Activated naive CD8-positive, alpha-beta T cell treated with anti-CD3 and anti-CD28 coated beads, Interleukin-2, amount 10 ng/mL, durations not matched to agents 7 days and 5 days (primary cell): ENCODE measurements around the gene ERO1B. TPM values are rescaled to one million over a fixed set of nuclear protein-coding genes. Genes with fewer than 3 reads are reported as not detected.
"Not testable (repeated sequence)": the region's sequence is repeated elsewhere in the genome, so short reads cannot be mapped to it uniquely, and the experiment has no call there.

Experiments
- ATAC-seq: fragments of 150-1000 bp; cut with Tn5 transposase; one replicate; pipeline ENCODE4 v1.10.0; 2021; ENCODE audit warnings: low read depth, moderate library complexity
- POLR2A ChIA-PET: fragments of 350-600 bp; sonication (Branson Sonifier 250); formaldehyde crosslinking; loops from one replicate; lab custom pipeline; 2021; ENCODE audit warnings: antibody characterized with exemption; lab: Charles Lee
- DNase-seq: peaks from one replicate; pipeline ENCODE4 v3.0.0; 2021
- H3K27ac Mint-ChIP-seq: one replicate; pipeline ENCODE4 v1.8.0; 2022; ENCODE audit warnings: mild to moderate bottlenecking, mixed read lengths
- H3K27me3 Mint-ChIP-seq: one replicate; pipeline ENCODE4 v1.8.0; 2022; ENCODE audit warnings: mild to moderate bottlenecking, moderate library complexity, mixed read lengths
- H3K36me3 Mint-ChIP-seq: one replicate; pipeline ENCODE4 v1.8.0; 2021; ENCODE audit warnings: mild to moderate bottlenecking, mixed read lengths
- H3K4me1 Mint-ChIP-seq: one replicate; pipeline ENCODE4 v1.8.0; 2021; ENCODE audit warnings: mixed read lengths
- H3K4me3 Mint-ChIP-seq: one replicate; pipeline ENCODE4 v1.8.0; 2022; ENCODE audit warnings: mild to moderate bottlenecking, moderate library complexity, mixed read lengths
- H3K9me3 Mint-ChIP-seq: one replicate; pipeline ENCODE4 v1.8.0; 2021; ENCODE audit warnings: mixed read lengths
- total RNA-seq, 2 experiments: library from RNA; stranded (reverse); gene quantifications; one replicate each; pipeline ENCODE4 v1.2.3, GENCODE V29; 2021

Gene ERO1B
- total RNA-seq, 2 experiments from 2014 or later: 8.9 to 9.3 TPM

DNA sequence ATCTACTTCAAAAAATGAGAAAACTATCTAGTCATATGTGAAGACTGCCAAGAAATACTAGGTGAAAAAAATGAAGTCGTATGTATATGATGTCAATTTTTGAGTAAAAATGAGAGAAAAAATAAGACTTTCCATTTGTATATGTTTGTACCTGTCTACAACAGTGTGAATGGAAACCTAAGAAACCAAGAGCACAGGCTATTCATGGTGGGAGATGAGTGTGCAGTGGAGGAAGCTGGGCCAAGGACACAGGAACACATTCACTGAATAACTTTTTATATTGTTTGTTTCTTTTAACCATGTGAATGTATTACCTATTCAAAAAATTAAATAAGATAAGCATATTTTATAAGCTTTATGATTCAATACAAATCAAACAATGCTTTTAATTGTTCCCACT, 67.0 kb downstream of the ERO1B start:
- no peak for ATAC-seq
- POLR2A ChIA-PET: no interaction called here
- no peak overlapping the region for H3K4me3 Mint-ChIP-seq

DNA sequence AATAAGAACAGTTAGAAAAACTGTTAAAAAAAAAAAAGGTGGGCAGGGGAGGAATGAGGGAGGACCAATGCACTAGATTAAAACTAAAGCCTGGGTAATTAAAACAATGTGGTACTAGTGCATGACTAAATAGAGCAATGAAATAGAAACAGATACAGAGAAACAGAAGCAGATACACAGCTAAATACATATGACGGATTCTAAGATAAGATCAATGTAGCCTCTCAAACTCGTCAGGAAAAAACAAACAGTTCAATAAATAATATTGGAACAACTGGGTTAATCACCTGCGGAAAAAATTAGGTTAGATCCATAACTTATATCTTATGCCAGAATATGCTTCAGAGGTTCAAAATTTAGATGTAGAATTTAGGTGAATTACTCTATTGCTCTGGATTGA, 68.2 kb downstream of the ERO1B start:
- H3K27me3 Mint-ChIP-seq: no peaks in the 10 kb centered on the region
- H3K36me3 Mint-ChIP-seq: peaks cover 4% of the 10 kb centered on the region
- H3K27ac Mint-ChIP-seq: no peak overlapping the region
- POLR2A ChIA-PET: no interaction called here
- no peaks in the 10 kb centered on the region for H3K4me1 Mint-ChIP-seq
- no peaks in the 10 kb centered on the region for H3K9me3 Mint-ChIP-seq
- DNase-seq (no peak), ATAC-seq (no peak)
- H3K4me3 Mint-ChIP-seq: no peak overlapping the region

More for the DNA sequence above, 67.0 kb downstream of the ERO1B start:
- no peak overlapping the region for H3K27ac Mint-ChIP-seq
- H3K4me1 Mint-ChIP-seq: no peaks in the 10 kb centered on the region
- H3K9me3 Mint-ChIP-seq: no peaks in the 10 kb centered on the region
- H3K36me3 Mint-ChIP-seq: peaks cover 4% of the 10 kb centered on the region
- no peaks in the 10 kb centered on the region for H3K27me3 Mint-ChIP-seq
- no peak for DNase-seq

DNA sequence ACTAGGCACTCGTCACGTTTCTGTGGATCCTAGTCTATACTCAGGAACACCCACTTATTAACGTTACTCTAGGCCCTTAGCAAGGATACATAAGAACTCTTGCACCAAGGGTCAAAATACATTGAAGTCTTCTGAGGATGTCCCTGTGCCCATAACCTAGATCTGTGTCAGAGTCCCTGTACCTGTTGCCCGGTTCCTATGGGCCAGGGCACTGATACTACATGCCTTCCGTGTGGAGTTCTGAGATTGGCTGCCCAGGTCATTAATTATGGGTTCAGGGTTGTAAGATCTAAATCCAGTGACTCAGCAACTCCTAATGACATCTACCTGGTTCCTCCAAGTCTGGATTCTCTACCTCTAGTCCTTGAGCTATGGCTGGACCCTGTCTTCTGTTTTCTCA, 69.9 kb downstream of the ERO1B start:
- no peak for ATAC-seq
- no peak overlapping the region for H3K27ac Mint-ChIP-seq
- H3K4me3 Mint-ChIP-seq: no peak overlapping the region
- H3K36me3 Mint-ChIP-seq: peaks cover 8% of the 10 kb centered on the region
- no peak for DNase-seq
- no peaks in the 10 kb centered on the region for H3K27me3 Mint-ChIP-seq
- POLR2A ChIA-PET: no interaction called here
- H3K9me3 Mint-ChIP-seq: no peaks in the 10 kb centered on the region
- H3K4me1 Mint-ChIP-seq: no peaks in the 10 kb centered on the region

DNA sequence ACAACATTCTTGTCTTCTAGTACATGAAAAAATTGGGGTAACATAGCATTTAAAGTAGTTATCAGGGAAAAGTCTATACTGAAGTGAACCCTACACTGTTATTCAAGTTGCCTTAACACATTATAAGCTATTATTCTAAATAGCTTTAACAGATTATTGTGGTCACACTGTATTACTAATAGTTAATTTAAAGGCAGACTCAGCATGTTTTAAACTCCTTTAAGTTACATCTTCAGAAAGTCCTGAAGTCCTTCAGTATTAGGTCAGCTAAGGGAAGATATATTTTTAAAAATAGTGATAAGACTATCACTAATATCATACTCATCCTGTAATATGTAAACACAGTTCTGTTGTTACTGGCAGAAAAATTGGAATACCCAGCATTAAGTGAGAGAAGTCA, 72.0 kb downstream of the ERO1B start:
- POLR2A ChIA-PET: no interaction called here
- H3K27ac Mint-ChIP-seq: no peak overlapping the region
- H3K27me3 Mint-ChIP-seq: no peaks in the 10 kb centered on the region
- H3K4me3 Mint-ChIP-seq: no peak overlapping the region
- ATAC-seq (no peak), DNase-seq (no peak)
- no peaks in the 10 kb centered on the region for H3K4me1 Mint-ChIP-seq
- peaks cover 17% of the 10 kb centered on the region for H3K36me3 Mint-ChIP-seq
- H3K9me3 Mint-ChIP-seq: no peaks in the 10 kb centered on the region

DNA sequence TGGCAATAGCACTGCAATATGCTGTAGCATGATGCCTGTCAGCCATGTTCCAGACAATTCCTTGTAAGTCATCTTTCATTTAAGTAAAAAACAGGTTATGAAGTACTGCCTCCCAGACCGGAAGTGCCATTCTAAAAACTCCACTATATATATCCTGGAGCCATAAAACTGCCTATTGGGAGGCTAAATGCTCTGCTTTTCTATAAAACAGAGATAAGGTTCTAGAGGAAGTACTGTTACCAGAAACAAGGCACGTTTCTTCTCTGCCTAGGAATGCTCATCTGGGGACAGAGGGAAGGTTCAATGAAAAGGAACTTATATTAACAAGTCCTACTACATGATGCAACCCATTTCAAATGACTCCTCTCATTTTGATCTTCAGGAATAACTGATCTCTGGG, 72.6 kb downstream of the ERO1B start:
- Mint-ChIP-seq H3K4me1 (no peaks in the 10 kb centered on the region), H3K4me3 (no peak overlapping the region), H3K27me3 (no peaks in the 10 kb centered on the region), H3K27ac (no peak overlapping the region), H3K9me3 (no peaks in the 10 kb centered on the region), H3K36me3 (peaks cover 22% of the 10 kb centered on the region)
- POLR2A ChIA-PET: no interaction called here
- DNase-seq (no peak), ATAC-seq (no peak)

DNA sequence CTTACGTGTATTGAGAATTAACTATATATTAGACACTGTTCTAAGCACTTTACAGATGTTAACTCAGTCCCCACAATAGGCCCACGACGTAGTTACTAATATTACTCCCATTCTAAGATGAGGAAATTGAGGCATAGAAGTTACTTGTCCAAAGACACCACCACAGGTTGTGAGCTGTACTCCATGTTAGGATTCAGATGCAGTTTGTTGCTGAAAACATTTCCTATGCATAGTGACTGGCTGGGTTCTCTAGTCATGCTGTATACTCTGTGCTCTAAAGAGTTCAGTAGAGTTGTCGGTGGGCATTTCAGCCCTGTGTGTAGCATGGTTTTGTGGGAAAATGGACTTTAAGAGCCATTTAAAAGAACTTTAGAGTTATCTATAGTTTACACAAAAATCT, 74.2 kb downstream of the ERO1B start:
- no peak for ATAC-seq
- POLR2A ChIA-PET: no interaction called here
- H3K36me3 Mint-ChIP-seq: peaks cover 34% of the 10 kb centered on the region
- H3K4me1 Mint-ChIP-seq: no peaks in the 10 kb centered on the region
- no peak overlapping the region for H3K4me3 Mint-ChIP-seq
- no peak overlapping the region for H3K27ac Mint-ChIP-seq
- H3K27me3 Mint-ChIP-seq: no peaks in the 10 kb centered on the region
- no peak for DNase-seq
- peaks cover 8% of the 10 kb centered on the region for H3K9me3 Mint-ChIP-seq

DNA sequence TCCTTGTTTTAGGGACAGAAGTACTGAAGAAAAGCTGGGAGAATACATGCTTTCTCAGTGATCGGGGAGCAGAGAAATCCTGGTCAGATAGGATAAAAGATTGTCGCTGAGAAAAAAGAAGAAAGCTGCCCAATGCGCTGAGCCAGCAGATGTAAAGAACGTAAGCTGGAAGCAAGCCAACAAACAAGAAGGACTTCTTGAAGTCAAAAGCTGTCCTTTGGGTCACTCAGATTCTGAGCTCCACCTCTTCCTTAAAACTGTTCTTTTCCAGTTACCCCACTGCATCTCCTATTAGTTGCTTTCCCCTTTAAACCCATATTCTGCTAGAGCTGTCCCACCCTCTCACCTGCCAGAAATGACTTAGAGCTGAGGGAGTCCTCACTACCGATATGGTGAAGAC, 74.6 kb downstream of the ERO1B start:
- Mint-ChIP-seq H3K4me1 (no peaks in the 10 kb centered on the region), H3K4me3 (no peak overlapping the region), H3K36me3 (peaks cover 35% of the 10 kb centered on the region), H3K27me3 (no peaks in the 10 kb centered on the region), H3K27ac (no peak overlapping the region), H3K9me3 (peaks cover 13% of the 10 kb centered on the region)
- ATAC-seq (no peak), DNase-seq (no peak)
- POLR2A ChIA-PET: no interaction called here

DNA sequence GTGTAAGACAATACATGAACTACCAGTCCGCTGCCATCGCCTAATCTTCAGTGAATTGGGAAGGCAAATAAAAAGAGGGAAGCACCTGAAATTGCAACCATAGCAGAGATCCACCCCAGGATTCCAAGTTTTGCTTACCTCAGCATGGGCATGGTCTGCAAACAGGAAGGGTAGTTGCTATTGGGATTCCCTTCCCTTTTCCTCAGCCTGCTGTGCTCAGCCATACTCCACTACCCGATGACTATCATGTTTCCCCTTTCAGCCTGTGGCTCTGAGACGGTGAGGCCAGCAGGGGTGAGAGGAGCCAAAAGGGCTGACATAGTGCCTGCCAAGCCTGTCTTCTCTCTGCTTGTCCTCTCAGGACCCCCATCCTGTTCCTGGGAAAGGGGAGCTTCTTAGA, 75.2 kb downstream of the ERO1B start:
- ATAC-seq (no peak), DNase-seq (no peak)
- Mint-ChIP-seq H3K36me3 (peaks cover 38% of the 10 kb centered on the region), H3K27ac (no peak overlapping the region), H3K27me3 (no peaks in the 10 kb centered on the region), H3K4me3 (no peak overlapping the region), H3K9me3 (peaks cover 16% of the 10 kb centered on the region), H3K4me1 (no peaks in the 10 kb centered on the region)
- POLR2A ChIA-PET: no interaction called here

DNA sequence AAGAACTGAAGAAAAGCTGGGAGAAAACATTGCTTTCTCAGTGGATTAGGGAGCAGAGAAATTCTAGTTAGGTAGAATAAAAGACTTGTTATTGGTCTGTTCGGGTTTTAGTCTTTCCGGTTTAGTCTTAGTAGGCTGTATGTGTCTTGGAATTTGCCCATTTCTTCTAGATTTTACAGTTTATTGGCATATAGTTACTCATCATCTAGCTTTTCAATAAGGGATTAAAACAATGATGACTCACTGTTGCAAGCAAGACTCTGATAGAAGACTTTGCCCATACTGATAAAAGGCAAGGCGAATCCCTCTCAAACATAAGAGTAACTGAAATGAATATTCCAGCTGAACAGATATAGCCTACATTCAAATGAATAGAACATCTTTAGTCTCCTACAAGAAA, 77.1 kb downstream of the ERO1B start:
- Mint-ChIP-seq H3K4me1 (no peaks in the 10 kb centered on the region), H3K4me3 (no peak overlapping the region), H3K36me3 (peaks cover 48% of the 10 kb centered on the region), H3K9me3 (peaks cover 29% of the 10 kb centered on the region), H3K27ac (no peak overlapping the region), H3K27me3 (no peaks in the 10 kb centered on the region)
- DNase-seq (no peak), ATAC-seq (no peak)
- POLR2A ChIA-PET: no interaction called here

DNA sequence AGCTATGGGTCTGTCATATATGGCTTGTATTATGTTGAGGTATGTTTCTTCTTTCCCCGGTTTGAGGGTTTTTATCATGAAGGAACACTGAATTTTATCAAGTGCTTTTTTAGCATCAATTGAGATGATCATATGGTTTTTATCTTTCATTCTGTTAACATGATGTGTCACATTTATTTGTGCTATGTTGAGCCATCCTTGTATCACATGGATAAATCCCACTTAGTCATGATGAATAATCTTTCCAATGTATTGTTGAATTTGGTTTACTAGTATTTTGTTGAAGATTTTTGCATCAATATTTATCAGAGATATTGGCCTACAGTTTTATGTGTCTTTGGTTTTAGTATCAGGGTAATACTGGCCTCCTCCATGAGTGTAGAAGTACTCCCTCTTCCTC, 77.7 kb downstream of the ERO1B start:
- H3K9me3 Mint-ChIP-seq: peaks cover 33% of the 10 kb centered on the region
- DNase-seq (no peak), ATAC-seq (no peak)
- H3K4me1 Mint-ChIP-seq: no peaks in the 10 kb centered on the region
- H3K4me3 Mint-ChIP-seq: no peak overlapping the region
- POLR2A ChIA-PET: no interaction called here
- H3K36me3 Mint-ChIP-seq: peaks cover 51% of the 10 kb centered on the region
- no peak overlapping the region for H3K27ac Mint-ChIP-seq
- H3K27me3 Mint-ChIP-seq: no peaks in the 10 kb centered on the region

DNA sequence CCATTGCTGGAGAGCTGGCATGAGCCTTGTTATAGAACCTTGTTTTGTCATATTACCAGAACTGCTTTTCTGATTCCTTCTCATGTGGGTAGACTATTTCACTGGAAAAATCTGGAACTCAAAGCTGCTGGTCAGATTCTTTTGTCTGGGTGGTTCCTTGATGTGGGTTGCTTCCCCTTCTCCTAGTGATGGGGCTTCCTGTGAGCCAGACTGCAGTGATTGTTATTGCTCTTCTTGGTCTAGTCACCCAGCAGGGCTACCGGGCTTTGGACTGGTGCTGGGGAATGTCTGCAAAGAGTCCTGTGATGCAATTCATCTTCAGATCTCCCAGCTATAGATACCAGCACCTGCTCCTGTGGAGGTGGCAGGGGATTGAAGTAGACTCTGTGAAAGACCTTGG, 80.0 kb downstream of the ERO1B start:
- Mint-ChIP-seq H3K9me3 (peaks cover 40% of the 10 kb centered on the region), H3K4me3 (no peak overlapping the region)

DNA sequence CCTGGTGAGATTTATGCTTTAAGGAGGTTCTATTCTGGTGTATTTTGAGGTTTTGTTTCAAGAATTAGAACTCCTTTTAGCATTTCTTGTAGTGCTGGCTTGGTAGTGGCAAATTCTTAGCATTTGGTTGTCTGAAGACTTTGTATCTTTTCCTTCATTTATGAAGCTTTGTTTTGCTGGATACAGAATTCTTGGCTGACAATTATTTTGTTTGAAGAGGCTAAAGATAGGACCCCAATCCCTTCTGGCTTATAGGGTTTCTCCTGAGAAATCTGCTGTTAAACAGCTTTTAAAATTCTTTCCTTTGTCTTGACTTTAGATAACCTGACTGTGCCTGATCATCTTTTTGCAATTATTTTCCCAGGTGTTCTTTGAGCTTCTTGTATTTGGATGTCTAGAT, 80.8 kb downstream of the ERO1B start:
- Mint-ChIP-seq H3K9me3 (peaks cover 41% of the 10 kb centered on the region), H3K36me3 (peaks cover 57% of the 10 kb centered on the region)

More for the DNA sequence above, 80.0 kb downstream of the ERO1B start:
- ATAC-seq: no peak
- H3K4me1 Mint-ChIP-seq: no peaks in the 10 kb centered on the region
- DNase-seq: no peak
- POLR2A ChIA-PET: no interaction called here
- H3K27me3 Mint-ChIP-seq: no peaks in the 10 kb centered on the region
- no peak overlapping the region for H3K27ac Mint-ChIP-seq
- H3K36me3 Mint-ChIP-seq: peaks cover 60% of the 10 kb centered on the region

DNA sequence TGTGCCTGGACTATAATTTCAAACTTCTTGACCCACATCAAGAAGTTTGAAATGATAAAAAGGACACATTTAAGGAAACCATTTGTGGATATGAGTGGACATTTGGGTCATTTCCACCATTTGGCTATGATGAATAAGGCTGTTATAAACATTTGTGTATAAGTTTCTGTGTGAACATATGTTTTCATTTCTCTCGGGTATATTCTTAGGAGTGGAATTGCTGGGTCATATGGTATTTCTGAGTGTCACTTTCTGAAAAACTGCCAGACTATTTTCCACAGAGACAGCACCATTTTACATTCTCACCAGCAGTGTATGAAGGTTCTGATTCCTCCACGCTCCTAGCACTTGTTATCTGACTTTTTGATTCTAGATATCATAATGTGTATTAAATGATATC, 88.6 kb downstream of the ERO1B start:
- POLR2A ChIA-PET: no interaction called here
- DNase-seq (no peak), ATAC-seq (no peak)
- H3K36me3 Mint-ChIP-seq: peaks cover 47% of the 10 kb centered on the region
- H3K27ac Mint-ChIP-seq: no peak overlapping the region
- no peaks in the 10 kb centered on the region for H3K27me3 Mint-ChIP-seq
- no peaks in the 10 kb centered on the region for H3K4me1 Mint-ChIP-seq
- H3K9me3 Mint-ChIP-seq: peaks cover 18% of the 10 kb centered on the region
- H3K4me3 Mint-ChIP-seq: no peak overlapping the region

More for the DNA sequence above, 80.8 kb downstream of the ERO1B start:
- POLR2A ChIA-PET: no interaction called here
- Mint-ChIP-seq H3K27ac (no peak overlapping the region), H3K27me3 (no peaks in the 10 kb centered on the region), H3K4me1 (no peaks in the 10 kb centered on the region), H3K4me3 (no peak overlapping the region)
- ATAC-seq (no peak), DNase-seq (no peak)

DNA sequence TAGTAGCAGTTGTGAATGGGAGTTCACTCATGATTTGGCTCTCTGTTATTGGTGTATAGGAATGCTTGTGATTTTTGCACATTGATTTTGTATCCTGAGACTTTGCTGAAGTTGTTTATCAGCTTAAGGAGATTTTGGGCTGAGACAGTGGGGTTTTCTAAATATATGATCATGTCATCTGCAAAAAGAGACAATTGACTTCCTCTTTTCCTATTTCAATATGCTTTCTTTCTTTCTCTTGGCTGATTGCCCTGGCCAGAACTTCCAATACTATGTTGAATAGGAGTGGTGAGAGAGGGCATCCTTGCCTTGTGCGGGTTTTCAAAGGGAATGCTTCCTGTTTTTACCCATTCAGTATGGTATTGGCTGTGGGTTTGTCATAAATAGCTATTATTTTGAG, 93.7 kb downstream of the ERO1B start:
- Mint-ChIP-seq H3K9me3 (peaks cover 15% of the 10 kb centered on the region), H3K36me3 (peaks cover 42% of the 10 kb centered on the region)
- H3K27me3 Mint-ChIP-seq, DNase-seq, ATAC-seq, POLR2A ChIA-PET, H3K4me3 Mint-ChIP-seq, H3K4me1 Mint-ChIP-seq, H3K27ac Mint-ChIP-seq: not testable (repeated sequence)

DNA sequence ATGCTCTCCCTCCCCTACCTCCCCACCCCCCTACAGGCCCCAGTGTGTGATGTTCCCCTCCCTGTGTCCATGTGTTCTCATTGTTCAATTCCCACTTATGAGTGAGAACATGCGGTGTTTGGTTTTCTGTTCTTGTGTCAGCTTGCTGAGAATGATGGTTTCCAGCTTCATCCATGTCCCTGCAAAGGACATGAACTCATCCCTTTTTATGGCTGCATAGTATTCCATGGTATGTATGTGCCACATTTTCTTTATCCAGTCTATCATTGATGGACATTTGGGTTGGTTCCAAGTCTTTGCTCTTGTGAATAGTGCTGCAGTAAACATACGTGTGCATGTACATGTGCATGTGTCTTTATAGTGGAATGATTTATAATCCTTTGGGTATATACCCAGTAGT, 95.3 kb downstream of the ERO1B start:
- ATAC-seq, H3K4me1 Mint-ChIP-seq, H3K27me3 Mint-ChIP-seq, H3K27ac Mint-ChIP-seq, POLR2A ChIA-PET, H3K4me3 Mint-ChIP-seq, DNase-seq: not testable (repeated sequence)
- Mint-ChIP-seq H3K9me3 (peaks cover 15% of the 10 kb centered on the region), H3K36me3 (peaks cover 38% of the 10 kb centered on the region)
